Fibroblast of lung (primary cell): Measurements from ENCODE around the gene SLC15A2.

ENCODE experiments used
- CTCF ChIP-seq, 2 donors: IDR thresholded peaks in 1 of 2; conservative IDR thresholded peaks in 1 of 2; 1 replicate in 1 of 2; 2 replicates in 1 of 2; pipeline ENCODE4 v1.5.1; 2011 to 2012; ENCODE audit warnings: low read length in 2 of 2, control low read depth in 1 of 2, inconsistent platforms in 1 of 2, low read depth in 1 of 2, mild to moderate bottlenecking in 1 of 2
- EZH2 ChIP-seq: IDR thresholded peaks from 2 replicates; pipeline ENCODE4 v1.5.1; 2012; ENCODE audit warnings: low read length, control low read depth, mild to moderate bottlenecking; ENCODE audit errors: missing control alignments

GRCh38 chr3:121894301-121894990 is at the start of gene SLC15A2:
- TF ChIP-seq CTCF (conservative IDR thresholded peaks at IDR 0.05 in 1 of 2, IDR thresholded peaks at IDR 0.05 in 1 of 2; ENCODE audit: low read depth in 1 of 2, low read length in 2 of 2) = no peak
- no peak for TF ChIP-seq EZH2
